Breast epithelium (tissue), 3 donors: ENCODE results near the gene MAP6D1.

Experiments
- CTCF ChIP-seq, 3 donors: fragments of 450-650 bp; IDR thresholded peaks; one replicate each; pipeline ENCODE4 v1.5.1; 2016 to 2017; ENCODE audit warnings: antibody characterized with exemption in 3 of 3, mild to moderate bottlenecking in 3 of 3, moderate library complexity in 3 of 3
- POLR2A ChIP-seq: fragments of 450-650 bp; IDR thresholded peaks from one replicate; pipeline ENCODE4 v1.6.1; 2016; ENCODE audit warnings: antibody characterized with exemption, mild to moderate bottlenecking, moderate library complexity
- POLR2AphosphoS5 ChIP-seq, 3 donors: sonication (generic); formaldehyde crosslinking; IDR thresholded peaks; one replicate each; pipeline ENCODE4 v1.6.1; 2017; ENCODE audit warnings: antibody characterized with exemption in 3 of 3

- TF ChIP-seq CTCF (IDR thresholded peaks at IDR 0.05) (no peak), POLR2A (no peak), POLR2AphosphoS5 (IDR thresholded peaks at IDR 0.05) (no peak)
These were observed 8.5 kb downstream of the MAP6D1 start for GRCh38 chr3:183816681-183817510.
